Adrenal gland (tissue), 12 donors: ENCODE data around the gene CDK10. TPM values are rescaled to one million over a fixed set of nuclear protein-coding genes. Genes with fewer than 3 reads are reported as not detected.

ENCODE experiments used
- DNase-seq, 7 donors: peaks; one replicate each; pipeline ENCODE4 v3.0.0-alpha.2; 2019 to 2020
- H3K27ac ChIP-seq, 5 donors: fragments of 200-600 bp; sonication (generic) in 4 of 5; 1 replicate in 3 of 5; 2 replicates in 2 of 5; pipeline versions ENCODE4 v1.5.1 to v1.8.0; 2016 to 2020; ENCODE audit warnings: mild to moderate bottlenecking in 1 of 5
- H3K27me3 ChIP-seq: fragments of 200-600 bp; 2 replicates; pipeline ENCODE4 v1.8.0; 2021
- H3K36me3 ChIP-seq, 2 donors: fragments of 200-600 bp; replicated peaks in 1 of 2; 1 replicate in 1 of 2; 2 replicates in 1 of 2; pipeline versions ENCODE4 v1.5.1 to v1.8.0; 2018 to 2022
- H3K4me1 ChIP-seq, 2 donors: fragments of 200-600 bp; replicated peaks in 1 of 2; 1 replicate in 1 of 2; 2 replicates in 1 of 2; pipeline versions ENCODE4 v1.5.1 to v1.8.0; 2018 to 2021
- H3K4me3 ChIP-seq, 4 donors: fragments of 200-600 bp; sonication (generic) in 3 of 4; one replicate each; pipeline ENCODE4 v1.5.1; 2016 to 2018
- H3K9me3 ChIP-seq, 3 donors: fragments of 200-600 bp; sonication (generic) in 1 of 3; replicated peaks in 1 of 3; 1 replicate in 2 of 3; 2 replicates in 1 of 3; pipeline versions ENCODE4 v1.5.1 to v1.8.0; 2016 to 2021
- CTCF ChIP-seq, 6 experiments: fragments of 450-650 bp in 4 of 6; fragments of 200-600 bp in 2 of 6; sonication (generic) in 1 of 6; IDR thresholded peaks; 1 replicate in 5 of 6; 2 replicates in 1 of 6; pipeline versions ENCODE4 v1.5.1 to v1.8.0; 2016 to 2021; ENCODE audit warnings: antibody characterized with exemption in 6 of 6, mild to moderate bottlenecking in 2 of 6, moderate library complexity in 1 of 6
- POLR2A ChIP-seq, 2 donors: fragments of 450-650 bp; IDR thresholded peaks; one replicate each; pipeline ENCODE4 v1.6.1; 2017; ENCODE audit warnings: antibody characterized with exemption in 2 of 2, mild to moderate bottlenecking in 2 of 2, moderate library complexity in 1 of 2
- WGBS, 4 donors: extraction: QIAGEN DNeasy Blood & Tissue Kit in 2 of 4; methylation state at CpG; one replicate each; pipeline versions ENCODE4 v1.1.5 to v1.1.7; 2013 to 2017; 5-methylcytosine and 5-hydroxymethylcytosine counted together
- intact Hi-C, 2 donors: fragments of 100-400 bp; cut with DNase I; formaldehyde crosslinking; loops; one replicate each; pipeline versions ENCODE4 v1.14.1 to v1.15.0; 2022 to 2023
- polyA plus RNA-seq, 3 donors: library from polyadenylated mRNA; stranded (reverse); fragments of 200-250 nt in 2 of 3; fragments of 350-450 nt in 1 of 3; fragmentation: Illumina TruSeq in 1 of 3; extraction: RNeasy Lipid Tissue Mini Kit (QIAGEN cat#74804) in 1 of 3; gene quantifications; one replicate each; pipeline ENCODE4 v1.2.3, GENCODE V29; 2013 to 2014
- total RNA-seq, 9 donors: library from RNA; depleted of rRNA in 4 of 9; stranded (reverse); fragments of >200 nt in 4 of 9; fragments of 120-200 nt in 1 of 9; fragmentation: NEBNext Ultra II Directional in 1 of 9; extraction: Animal tissue kit (Norgen Biotek cat#: 25700) in 1 of 9; gene quantifications; one replicate each; pipeline versions ENCODE4 v1.1.0 to v1.2.4, GENCODE V29; 2013 to 2023
- donor health status: healthy with polysubstance abuse.
- donor health status: Bipolar disorder and iron deficiency.
- donor health status: DM: yes; HTN: yes; CAD: no.
- donor health status: DM: no; HTN: no; CAD: no.
- donor health status: DM: no; HTN: no; CAD: no.
- donor health status: DM: yes; HTN: yes; CAD: no.

Gene CDK10
- total and polyA plus RNA-seq, 12 donors = 29.5 to 289 (median 64.5) TPM

- no peak for DNase-seq
- H3K27me3 ChIP-seq = no peaks in the 10 kb centered on the region
- H3K36me3 ChIP-seq = peaks cover 0 to 75% of the 10 kb centered on the region in 2 donors
- no peak overlapping the region for H3K27ac ChIP-seq
- intact Hi-C loops = no loop called here
- no peaks in the 10 kb centered on the region for H3K4me1 ChIP-seq
- TF ChIP-seq POLR2A (IDR thresholded peaks at IDR 0.05) (no peak), CTCF (IDR thresholded peaks at IDR 0.05) (no peak)
- 88 to 91% (median 91%) methylated on average over 20 of the region's 20 CpGs for WGBS, 4 donors
- no peaks in the 10 kb centered on the region for H3K9me3 ChIP-seq
- no peak overlapping the region for H3K4me3 ChIP-seq
Observed at GRCh38 chr16:89737341-89738071, 51.0 kb downstream of the CDK10 start.

GRCh38 chr16:89738072-89738377 is 51.5 kb downstream of the CDK10 start:
- H3K36me3 ChIP-seq = peaks cover 0 to 74% of the 10 kb centered on the region in 2 donors
- no peak overlapping the region for H3K4me3 ChIP-seq
- no peaks in the 10 kb centered on the region for H3K27me3 ChIP-seq
- WGBS, 4 donors = 73 to 93% (median 91%) methylated on average over 3 to 14 of the region's 14 CpGs; no CpG with 5 or more reads in 1 of the 4 donors
- intact Hi-C loops = no loop called here
- H3K4me1 ChIP-seq = no peaks in the 10 kb centered on the region
- TF ChIP-seq POLR2A (IDR thresholded peaks at IDR 0.05) (no peak), CTCF (IDR thresholded peaks at IDR 0.05) (no peak)
- no peak overlapping the region for H3K27ac ChIP-seq
- DNase-seq = no peak
- no peaks in the 10 kb centered on the region for H3K9me3 ChIP-seq

- WGBS, 4 donors = 84 to 89% (median 86%) methylated on average over 17 to 20 of the region's 20 CpGs
- Histone ChIP-seq H3K27ac (no peak overlapping the region), H3K4me3 (no peak overlapping the region), H3K9me3 (no peaks in the 10 kb centered on the region), H3K36me3 (peaks cover 0 to 67% of the 10 kb centered on the region in 2 donors), H3K27me3 (no peaks in the 10 kb centered on the region), H3K4me1 (no peaks in the 10 kb centered on the region)
- no peak for TF ChIP-seq CTCF (IDR thresholded peaks at IDR 0.05)
- no peak for TF ChIP-seq POLR2A (IDR thresholded peaks at IDR 0.05)
- intact Hi-C loops = no loop called here
- DNase-seq = no peak
Observed at GRCh38 chr16:89738538-89739317, 52.2 kb downstream of the CDK10 start.

GRCh38 chr16:89739383-89739782 is 52.9 kb downstream of the CDK10 start:
- 83 to 93% (median 87%) methylated on average over 4 to 9 of the region's 9 CpGs for WGBS, 4 donors
- no peaks in the 10 kb centered on the region for H3K27me3 ChIP-seq
- H3K36me3 ChIP-seq = peaks cover 0 to 60% of the 10 kb centered on the region in 2 donors
- no peak for DNase-seq
- no peaks in the 10 kb centered on the region for H3K4me1 ChIP-seq
- H3K4me3 ChIP-seq = no peak overlapping the region
- no peak overlapping the region for H3K27ac ChIP-seq
- H3K9me3 ChIP-seq = no peaks in the 10 kb centered on the region
- intact Hi-C loops = no loop called here
- TF ChIP-seq CTCF (IDR thresholded peaks at IDR 0.05) (no peak), POLR2A (IDR thresholded peaks at IDR 0.05) (no peak)
